GM10847 (cell line): ENCODE data around the gene DPPA4.

Source experiments
- POLR2A ChIP-seq: IDR thresholded peaks from 2 replicates; pipeline ENCODE4 v1.6.1; 2011; ENCODE audit not compliant: insufficient read length; ENCODE audit errors: extremely low read depth

DPPA4 gene

GRCh38 chr3:109337393-109337792, at the start of gene DPPA4:
DPPA4 (minus strand) TSS chr3:109337546; CDS start chr3:109337517, 29 bp downstream.
- TF ChIP-seq POLR2A, result no peak

- TF ChIP-seq POLR2A, result no peak
Measured at GRCh38 chr3:109385442-109386318, 48.3 kb upstream of the DPPA4 start.

GRCh38 chr3:109384164-109384563, 46.8 kb upstream of the DPPA4 start:
- TF ChIP-seq POLR2A, result no peak

- TF ChIP-seq POLR2A, result no peak
Measured at GRCh38 chr3:109382588-109382987, 45.2 kb upstream of the DPPA4 start.

- TF ChIP-seq POLR2A, result no peak
Measured at GRCh38 chr3:109375975-109376374, 38.6 kb upstream of the DPPA4 start.

GRCh38 chr3:109373933-109374332, 36.6 kb upstream of the DPPA4 start:
- no peak for TF ChIP-seq POLR2A

- TF ChIP-seq POLR2A, result no peak
Measured at GRCh38 chr3:109372639-109373038, 35.3 kb upstream of the DPPA4 start.

GRCh38 chr3:109369510-109369909, 32.2 kb upstream of the DPPA4 start:
- no peak for TF ChIP-seq POLR2A

GRCh38 chr3:109364088-109364487, 26.7 kb upstream of the DPPA4 start:
- no peak for TF ChIP-seq POLR2A

- TF ChIP-seq POLR2A, result no peak
Measured at GRCh38 chr3:109363634-109364033, 26.3 kb upstream of the DPPA4 start.

GRCh38 chr3:109362823-109363222, 25.5 kb upstream of the DPPA4 start:
- TF ChIP-seq POLR2A, result no peak

- TF ChIP-seq POLR2A, result no peak
Measured at GRCh38 chr3:109356442-109357155, 19.3 kb upstream of the DPPA4 start.

GRCh38 chr3:109355625-109356441, 18.5 kb upstream of the DPPA4 start:
- TF ChIP-seq POLR2A, result no peak

- TF ChIP-seq POLR2A, result no peak
Measured at GRCh38 chr3:109353057-109353456, 15.7 kb upstream of the DPPA4 start.

GRCh38 chr3:109351231-109351630, 13.9 kb upstream of the DPPA4 start:
- no peak for TF ChIP-seq POLR2A
